GM18867 (cell line): ENCODE measurements around the gene CRACR2B.

Experiments
- ATAC-seq: cut with Tn5 transposase; IDR thresholded peaks from one replicate; pipeline ENCODE4 v1.9.1; 2021; ENCODE audit warnings: mild to moderate bottlenecking, moderate library complexity; ENCODE audit not compliant: unreplicated experiment

Gene CRACR2B

DNA sequence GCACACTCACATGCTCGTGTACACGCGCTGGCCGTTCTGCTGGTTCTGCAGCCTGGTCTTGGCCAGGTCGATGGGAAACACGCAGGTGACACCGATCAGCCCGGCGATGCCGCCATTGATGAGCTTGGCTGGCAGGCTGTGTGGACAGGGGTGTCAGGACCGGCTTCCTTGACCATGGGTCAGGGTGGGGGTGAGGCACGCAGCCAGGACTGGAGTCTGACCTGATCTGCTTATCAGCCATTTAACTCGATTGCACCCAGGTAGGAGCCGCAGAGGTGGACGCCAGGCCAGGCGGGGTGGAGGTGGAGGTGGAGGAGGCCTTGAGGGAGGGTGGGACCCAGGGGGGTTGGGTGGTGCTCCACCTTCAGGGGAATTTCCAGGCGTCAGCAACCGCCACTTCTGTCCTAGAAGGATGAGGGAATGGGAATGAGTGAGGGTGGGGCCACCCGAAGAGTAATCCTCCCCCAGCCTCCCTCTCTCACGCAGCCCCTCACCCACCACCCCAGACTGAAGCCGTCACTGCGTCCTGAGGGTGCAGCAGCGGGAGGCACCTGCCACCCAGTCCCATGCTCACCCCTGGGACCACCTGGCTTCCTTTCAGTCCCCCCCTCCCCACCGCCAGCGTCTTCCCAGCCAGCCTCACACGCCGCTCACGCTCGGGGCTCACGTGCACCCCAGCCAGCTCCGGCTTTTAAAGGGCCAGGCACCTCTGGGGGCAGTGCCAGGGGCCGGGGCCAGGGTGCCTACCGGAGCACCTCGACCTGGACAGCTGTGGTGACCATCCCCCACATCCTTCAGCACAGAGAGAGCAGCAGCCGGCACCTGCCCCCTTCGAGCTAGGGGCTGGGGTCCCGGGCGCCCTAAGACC lies 32.7 kb upstream of the CRACR2B start:
- no peak for ATAC-seq

DNA sequence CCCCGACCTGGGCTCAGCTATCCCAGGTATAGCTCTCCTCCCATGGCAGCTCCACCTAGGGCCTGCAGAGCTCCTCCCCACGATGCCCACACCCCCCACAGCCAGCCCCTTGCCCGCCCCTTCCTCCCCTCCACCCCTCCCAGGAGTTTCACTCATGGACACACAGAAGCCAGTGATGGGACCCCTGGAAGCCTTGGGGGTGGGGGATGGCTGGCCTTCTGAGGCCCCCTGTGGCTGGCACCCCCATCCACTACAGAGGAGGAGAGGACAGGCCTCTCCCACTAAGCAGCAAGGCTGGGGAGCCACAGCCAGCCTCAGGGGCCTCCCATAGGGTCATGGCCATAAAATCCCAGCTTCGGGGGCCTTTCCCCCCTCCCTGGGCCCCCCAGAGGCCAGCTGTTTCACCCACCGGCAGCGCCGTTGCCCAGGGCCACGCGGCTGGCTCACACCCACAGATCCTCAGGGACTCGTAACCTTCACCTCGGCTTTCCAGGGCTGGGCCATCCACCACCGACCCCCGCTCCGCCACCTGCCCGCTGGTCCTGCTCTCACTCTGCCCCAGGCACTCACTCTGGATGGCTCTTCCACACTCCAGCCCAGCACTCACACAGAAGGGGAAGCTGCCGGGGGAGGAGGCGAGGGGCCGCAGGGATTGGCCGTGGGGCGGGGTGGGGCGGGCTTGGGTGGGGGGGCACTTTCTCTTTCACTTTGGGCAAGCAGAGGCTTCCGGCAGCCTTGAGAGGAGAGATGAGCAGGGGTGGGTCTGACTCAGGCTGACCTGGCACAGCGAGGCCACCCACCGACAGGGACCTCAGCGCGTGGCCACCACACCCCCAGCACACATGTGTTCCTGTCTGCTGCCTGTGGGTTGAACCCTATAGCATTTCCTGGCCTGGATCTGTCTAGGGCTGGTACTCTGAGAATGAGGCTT lies 31.8 kb upstream of the CRACR2B start:
- peak; percentile 23 for ATAC-seq

DNA sequence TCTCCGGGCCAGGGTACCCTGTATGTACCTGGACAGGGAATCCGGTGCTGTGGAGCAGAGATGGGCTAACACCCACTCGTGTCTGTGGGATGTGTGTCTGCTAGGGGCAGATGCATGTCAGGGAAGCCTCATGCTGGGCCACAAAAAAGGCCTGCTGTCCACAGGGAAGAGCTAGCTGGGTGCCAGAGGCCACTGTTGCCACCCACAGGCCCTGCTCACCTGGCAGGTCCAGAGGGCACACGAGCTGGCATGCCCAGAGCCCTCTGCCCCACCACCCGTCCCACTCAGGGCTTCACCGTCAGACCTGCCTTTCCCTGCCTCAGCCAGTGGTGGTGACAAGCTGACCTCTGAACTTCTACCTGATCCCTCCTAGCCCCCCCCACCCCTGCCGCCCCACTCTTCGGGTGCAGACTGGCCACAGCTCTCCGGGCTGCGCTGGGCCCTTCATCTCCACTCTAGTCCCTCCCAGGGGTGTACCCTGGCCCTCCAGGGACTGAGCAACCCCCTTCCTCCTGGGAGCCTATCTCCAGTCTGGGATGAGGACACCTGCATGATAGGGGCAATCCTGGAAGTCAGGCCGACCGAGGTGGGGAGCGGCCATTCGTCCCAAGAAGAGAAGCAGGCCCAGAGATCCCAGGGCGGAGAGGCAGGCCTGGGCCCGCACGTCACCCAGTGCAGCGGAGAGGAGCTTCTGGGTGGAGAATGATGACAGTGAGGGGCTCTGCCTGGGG lies 31.0 kb upstream of the CRACR2B start:
- ATAC-seq, result no peak

DNA sequence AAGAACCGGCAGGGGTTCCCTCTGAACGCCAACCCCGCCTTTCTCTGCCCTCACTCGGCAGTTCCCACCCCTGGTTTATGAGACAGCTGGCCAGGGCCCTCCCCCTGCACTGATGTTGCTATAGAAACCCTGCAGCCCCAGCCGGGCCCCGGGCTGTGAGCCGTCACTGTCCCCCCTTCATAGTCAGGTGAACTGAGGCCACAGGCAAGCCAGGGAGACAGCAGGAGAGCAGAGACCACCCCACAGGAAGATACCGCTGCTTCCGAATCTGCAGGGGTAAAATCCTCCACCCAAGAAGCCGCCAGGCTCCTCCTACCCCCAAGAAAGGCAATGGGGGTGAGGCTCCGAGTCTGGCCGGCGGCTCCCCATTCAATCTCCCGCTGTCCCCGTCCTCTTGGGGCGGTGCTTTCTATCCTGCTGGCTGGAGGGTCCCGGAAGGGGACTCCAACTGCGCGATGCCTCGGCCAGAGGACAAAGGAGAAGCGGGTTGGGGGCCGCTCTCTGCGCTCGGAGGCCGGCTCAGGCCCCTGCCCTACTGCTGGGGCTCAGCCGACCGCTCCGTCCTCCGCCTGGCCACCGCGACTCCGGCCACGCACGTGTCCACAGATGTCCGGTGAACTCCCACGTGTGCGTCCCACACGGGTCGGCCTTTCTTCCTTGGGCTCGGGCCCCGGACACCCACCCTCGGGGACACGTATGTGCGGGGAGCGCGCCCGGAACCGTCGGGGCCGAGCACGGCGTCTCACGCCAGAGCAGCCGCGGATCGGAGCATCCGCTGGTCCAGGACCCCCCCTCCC lies 30.2 kb upstream of the CRACR2B start:
- peak; percentile 36 for ATAC-seq

DNA sequence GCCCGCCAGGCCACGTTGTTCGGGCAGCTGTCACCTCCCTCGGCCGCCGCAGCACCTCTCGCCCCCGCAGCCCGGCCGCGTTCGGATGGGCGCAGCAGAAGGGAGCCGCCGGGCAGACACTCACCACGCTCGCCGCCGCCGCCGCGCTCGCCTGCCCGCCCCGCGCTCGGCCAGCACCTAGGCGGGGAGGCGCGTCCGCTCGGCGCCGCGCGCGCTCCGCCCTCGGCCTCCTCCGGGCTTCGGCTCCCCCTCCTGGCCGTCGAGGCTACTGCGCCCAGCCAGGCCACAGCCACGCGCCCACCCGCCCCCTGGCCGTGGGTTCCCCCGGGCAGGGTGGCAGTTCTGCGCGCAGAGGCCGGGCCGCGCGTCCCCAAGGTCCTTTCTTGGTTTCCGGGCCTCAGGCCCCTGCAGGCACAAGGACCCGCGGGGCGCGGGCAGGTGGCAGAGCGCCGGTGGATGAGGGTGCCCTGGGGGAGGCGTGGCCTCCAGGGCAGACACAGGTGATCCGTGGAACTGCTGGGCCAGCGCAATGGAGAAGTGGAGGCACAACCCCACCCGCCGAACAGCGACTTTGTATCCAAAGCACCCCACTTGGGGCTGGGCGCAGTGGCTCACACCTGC lies 29.5 kb upstream of the CRACR2B start, which contains the start of gene SLC25A22:
SLC25A22 (minus strand) TSS at position 189 of the 621 bp plus-strand sequence. CDS start 3,275 bp downstream, outside the sequence.
- peak; percentile 67 for ATAC-seq

DNA sequence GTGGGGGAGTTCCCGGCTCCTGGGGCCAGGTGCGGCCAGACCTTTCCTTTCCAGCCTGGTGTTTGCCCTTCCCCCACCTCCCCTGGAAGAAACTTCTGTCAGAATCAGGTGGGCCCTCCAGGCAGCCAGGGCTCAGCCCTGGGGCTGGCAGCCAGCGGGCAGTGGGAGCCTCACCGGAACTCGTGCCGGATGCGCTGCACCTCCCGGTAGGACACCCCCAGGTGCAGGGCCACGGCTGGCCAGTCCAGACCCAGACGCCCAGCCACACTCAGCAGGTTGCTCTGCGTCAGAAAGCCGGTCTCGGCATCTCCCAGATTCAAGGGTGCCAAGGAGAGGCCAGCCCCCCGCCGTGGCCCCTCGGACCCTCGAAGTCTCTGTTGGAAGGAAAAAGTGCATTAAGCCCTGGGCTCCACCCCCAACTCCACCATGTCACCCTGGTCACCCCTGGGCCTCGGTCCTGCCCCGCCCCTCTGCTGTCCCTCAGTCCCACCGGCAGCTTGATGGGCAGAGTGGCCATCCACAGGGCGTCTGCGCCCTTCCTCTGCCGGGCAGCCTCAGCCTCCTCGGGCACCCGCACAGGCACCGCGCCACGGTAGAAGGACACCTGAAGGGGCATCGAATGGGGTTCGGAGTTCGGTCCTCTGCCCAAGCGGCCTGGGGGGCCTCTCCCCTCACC lies 27.9 kb upstream of the CRACR2B start:
- no peak for ATAC-seq

DNA sequence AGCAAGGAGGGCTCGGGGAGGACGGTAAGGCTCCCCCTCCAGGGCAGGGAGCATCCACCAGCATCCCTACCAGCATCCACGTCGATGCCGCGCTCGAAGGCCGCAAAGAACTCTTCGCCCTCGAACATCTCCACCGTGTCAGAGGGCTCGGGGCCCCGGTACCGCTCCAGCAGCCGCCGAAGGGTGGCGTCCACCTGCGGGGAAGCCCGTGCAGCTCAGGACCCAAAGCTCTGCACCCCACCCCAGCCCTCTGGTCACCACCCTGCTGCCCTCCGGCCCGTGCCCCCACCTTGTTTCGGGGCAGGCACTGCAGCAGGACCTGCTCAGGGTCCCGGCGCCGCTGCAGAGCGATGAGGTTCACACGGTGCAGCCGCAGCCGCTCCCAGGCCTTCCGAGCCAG lies 27.2 kb upstream of the CRACR2B start:
- no peak for ATAC-seq

DNA sequence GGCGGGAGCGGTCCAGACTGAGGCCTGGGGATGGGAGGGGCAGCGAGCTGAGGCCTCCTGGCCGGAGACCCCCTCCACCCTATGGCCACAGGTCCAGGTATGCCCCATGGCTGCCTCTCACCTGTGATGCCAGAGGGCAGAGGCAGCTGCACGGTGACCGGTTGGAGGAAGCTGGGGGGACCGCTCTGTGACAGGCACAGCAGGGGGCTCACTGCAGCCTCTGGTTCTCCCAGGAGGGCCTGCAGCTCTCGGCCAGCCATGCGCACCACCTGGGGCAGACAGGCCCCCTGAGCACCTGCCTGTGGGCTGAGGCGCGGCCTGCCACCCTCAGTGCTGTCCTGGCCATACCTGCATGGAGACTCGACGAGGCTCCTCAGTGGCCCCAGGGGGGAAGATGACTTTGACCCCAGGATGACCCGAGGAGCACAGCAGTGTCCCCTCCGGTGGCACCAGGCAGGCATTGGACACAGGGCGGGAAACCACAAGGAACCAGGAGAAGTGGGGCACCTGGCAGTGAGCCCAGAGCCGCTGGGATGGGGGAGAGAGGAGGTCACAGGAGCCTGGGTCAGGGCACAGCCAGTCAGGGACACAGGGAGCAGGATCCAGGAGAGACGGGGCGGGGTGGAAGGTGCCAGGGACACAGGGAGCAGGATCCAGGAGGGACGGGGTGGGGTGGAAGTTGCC lies 26.5 kb upstream of the CRACR2B start:
- no peak for ATAC-seq

DNA sequence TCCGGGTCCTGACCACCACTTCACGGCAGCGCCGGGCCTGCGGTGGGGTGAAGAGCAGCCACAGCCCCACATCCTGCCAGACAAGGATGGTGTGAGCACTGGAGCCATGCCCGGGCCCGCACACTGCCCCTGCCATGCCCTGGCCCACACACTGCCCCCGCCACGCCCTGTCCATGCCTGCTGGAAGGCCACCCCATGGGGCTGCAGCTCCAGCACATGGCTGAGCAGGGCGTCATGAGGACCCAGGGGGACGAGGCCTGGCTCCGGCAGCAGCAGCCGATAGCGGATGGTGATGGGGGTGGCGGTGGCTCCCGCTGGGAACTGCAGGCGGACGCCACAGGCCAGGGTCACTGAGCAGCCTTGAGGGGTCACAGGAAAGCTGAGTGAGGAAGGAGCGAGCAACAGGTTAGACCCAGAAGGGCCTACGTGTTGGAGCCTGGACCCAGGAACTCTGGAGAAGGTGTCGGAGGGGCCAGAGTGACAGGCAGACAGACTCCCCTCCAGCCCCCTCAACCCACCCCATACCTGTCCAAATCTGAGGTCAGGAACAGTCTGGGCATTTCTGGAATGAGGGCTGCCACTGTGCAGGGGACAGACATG lies 25.6 kb upstream of the CRACR2B start:
- ATAC-seq, result no peak

DNA sequence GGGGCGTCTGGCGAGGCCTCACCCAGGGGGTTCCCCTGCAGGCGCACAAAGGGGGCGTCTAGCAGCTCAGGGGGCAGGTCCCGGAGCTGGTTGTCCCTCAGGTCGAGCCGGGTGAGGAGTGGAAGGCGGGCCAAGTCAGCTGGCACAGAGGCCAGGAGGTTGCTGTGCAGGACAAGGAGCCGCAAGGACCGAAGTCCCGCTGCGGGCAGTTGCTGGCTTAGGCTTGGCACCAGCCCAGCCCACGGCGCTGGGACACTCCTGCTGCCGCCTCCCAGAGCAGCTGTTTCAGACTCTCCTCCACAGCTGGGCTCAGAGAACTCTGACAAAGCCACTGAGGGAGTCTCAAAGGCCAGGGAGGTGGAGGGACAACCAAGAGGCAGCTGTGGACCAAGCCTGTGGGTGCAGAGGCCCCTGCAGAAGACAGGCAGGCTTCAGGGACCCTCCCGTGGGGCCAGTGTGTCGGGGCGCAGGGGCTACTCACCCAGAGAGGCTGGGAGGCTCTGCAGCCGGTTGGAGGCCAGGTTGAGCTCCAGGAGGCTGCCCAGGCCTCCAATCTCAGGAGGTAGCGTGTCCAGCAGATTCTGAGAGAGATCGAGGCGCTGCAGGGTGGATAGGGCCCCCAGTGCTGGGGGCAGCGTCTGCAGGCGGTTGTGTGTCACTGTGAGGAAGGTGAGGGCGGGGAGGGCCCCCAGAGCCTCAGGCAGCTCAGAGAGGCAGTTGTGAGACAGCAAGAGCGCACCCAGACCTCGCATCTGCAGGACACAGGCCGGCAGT lies 24.8 kb upstream of the CRACR2B start:
- ATAC-seq, result no peak

DNA sequence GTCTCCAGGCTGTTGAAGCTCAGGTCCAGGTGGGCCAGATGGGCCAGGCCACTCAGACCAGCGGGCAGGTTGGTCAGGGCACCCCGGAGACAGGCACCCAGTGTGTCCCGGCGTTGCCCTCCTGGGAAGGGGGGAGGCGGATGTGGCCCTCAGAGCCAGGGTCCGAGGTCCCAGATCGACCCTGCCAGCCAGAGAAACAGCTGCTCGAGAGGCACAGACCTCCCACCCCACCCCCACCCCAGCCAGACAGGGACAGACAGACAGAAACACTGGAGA lies 24.3 kb upstream of the CRACR2B start:
- ATAC-seq, result no peak

DNA sequence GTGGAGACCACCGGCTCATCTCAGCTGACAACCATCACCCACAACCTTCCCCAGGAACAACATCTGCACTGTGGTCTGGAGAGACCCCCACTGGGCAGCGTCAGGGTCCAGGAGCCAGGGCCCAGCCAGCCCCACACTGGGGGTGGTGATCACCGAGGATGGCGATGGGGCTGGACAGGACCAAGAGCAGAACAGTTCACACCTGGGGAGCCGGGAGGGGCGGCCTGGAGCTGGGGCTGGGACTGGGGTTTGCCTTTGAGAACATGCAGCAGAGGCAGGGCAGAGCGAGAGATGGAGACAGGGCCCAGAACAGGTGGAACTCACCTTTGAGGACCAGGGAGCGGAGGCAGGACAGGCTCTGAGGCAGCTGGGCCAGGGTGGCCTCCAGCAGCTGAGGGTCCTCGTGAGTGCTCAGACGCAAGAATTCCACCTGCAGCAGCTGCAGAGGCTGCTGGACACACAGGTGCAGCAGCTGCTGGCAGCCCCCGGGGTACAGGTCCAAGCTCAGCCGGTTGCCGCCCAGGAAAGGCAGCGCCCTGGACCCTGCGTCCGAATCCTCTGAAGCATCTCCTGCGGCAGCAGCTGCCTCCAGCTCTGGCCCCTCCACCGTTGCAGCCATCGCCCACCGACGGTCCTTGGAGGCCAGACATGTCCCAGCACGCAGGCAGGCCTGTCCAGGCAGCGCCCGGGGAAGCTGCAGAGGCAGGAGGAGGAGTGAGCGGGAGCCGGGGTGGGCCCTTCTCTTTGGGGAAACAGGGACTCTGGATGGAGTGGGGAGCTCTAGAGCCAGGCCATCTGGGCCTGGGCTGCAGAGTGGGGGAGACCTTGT lies 23.7 kb upstream of the CRACR2B start:
- no peak for ATAC-seq

DNA sequence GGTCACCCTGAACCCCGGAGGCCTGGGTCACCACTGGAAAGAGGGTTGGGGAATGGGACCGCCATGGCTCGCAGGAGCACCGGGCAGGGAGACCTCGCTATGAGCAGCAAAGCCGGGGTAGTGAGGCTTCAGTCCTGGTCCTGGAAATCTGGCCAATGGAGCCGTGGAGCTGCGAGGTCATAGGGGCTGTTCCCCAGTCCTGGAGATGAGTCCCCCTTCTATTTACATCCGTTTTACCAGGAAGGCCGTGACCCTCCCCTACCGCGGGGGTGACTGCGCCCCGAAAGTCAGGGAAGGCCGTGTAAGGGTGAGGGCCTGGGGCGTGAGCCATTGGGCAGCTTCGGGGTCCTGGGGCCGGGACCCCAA lies 23.1 kb upstream of the CRACR2B start:
- ATAC-seq, result no peak

DNA sequence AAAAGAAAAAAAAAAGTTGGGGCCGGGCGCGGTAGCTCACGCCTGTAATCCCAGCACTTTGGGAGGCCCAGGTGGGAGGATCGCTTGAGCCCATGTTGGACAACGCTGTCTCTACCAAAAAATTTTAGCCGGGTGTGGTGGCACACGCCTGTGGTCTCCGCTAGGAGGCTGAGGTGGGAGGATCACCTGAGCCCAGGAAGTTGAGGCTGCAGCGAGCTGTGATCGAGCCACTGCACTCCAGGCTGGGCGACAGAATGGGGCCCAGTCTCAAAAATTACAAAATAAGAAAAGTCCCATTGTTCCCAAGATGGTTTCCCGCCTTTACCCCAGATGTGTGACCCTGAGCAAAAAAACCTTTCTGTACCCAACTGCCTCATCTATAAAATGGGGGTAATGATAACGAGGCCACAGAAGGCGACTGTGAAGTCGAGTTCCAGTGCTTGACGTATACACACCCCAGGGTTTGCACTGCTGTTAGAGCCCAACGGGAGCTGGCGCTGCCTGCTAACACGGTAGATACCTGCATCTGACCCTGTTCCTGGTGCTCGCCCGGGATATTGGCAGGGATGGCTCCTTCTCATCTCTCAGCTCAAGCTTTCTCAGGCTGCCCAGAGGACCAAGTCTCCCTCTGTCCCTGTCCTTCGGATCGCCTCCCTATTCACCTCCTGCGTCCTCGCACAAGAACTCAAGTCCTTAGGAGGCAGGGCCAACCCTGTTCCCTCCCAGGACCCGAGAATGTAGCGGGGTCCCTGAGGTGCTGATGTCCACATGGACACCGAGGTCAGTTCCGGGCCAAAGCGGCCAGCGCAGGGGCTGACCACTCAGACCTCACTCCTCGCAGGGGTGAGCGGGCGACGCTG lies 19.1 kb upstream of the CRACR2B start:
- peak; percentile 3 for ATAC-seq

DNA sequence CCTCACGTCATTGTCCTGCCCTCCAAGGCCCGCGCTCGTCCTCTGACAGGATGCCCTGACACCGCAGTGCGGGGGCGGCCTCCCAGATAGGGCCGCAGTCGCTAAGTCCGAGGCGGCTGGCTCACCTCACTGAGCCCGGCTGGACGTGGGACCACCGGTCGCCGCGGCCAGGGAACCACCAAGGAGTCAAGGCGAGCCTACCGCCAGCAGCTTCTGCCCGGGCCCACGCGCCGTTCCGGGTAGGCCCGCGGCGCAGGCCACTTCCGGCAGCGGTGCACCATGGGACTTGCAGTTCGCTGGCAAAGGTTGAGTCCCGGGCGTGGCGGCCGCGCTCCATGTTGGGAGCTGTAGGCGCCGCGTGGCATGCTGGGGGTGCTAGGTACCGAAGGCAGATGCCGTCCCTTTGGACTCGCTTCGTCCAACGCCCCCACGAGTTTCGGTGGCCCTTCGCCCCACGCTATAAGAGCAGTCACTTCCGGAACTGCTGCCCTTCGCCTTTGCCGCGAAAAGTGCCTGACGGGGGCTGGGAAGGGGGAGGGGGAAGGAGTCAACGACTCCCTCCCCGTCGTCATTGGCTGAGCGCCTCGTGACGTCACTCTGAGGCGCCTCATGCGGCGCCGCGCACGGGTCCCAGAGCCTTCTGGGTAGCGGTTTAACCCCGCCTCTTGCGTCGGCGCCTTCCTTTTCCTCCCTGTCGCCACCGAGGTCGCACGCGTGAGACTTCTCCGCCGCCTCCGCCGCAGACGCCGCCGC lies 18.3 kb upstream of the CRACR2B start, which contains the start of gene RPLP2:
RPLP2 (plus strand) TSS at position 681 of the 753 bp plus-strand sequence. CDS start 268 bp downstream, outside the sequence.
- ATAC-seq, result peak; percentile 71
